Measurements from ENCODE around the gene DAND5. TPM values are rescaled to one million over a fixed set of nuclear protein-coding genes. Genes with fewer than 3 reads are reported as not detected.

Gene DAND5
- total RNA-seq, 2 experiments from 2014 or later = not detected

GRCh38 chr19:13001502-13002165, 32.3 kb downstream of the DAND5 start:
- Mint-ChIP-seq H3K4me1 (ENCODE audit: low read depth) (peaks cover 1% of the 10 kb centered on the region), H3K9me3 (no peaks in the 10 kb centered on the region), H3K27me3 (ENCODE audit: low read depth) (no peaks in the 10 kb centered on the region), H3K27ac (no peak overlapping the region), H3K4me3 (no peak overlapping the region), H3K36me3 (ENCODE audit: low read depth) (peaks cover 3% of the 10 kb centered on the region)
- intact Hi-C loops (cut with micrococcal nuclease) = no loop called here
- CTCF ChIA-PET = interaction anchor here (1.2 kb wide), 1 partner anchor 28 kb away, joined by 3 read pairs; no protein-coding TSS in a partner anchor
- no peak for DNase-seq

- peaks cover 3% of the 10 kb centered on the region for H3K36me3 Mint-ChIP-seq (ENCODE audit: low read depth)
- no peaks in the 10 kb centered on the region for H3K4me1 Mint-ChIP-seq (ENCODE audit: low read depth)
- CTCF ChIA-PET = no interaction called here
- intact Hi-C loops (cut with micrococcal nuclease) = no loop called here
- H3K9me3 Mint-ChIP-seq = no peaks in the 10 kb centered on the region
- no peak overlapping the region for H3K27ac Mint-ChIP-seq
- DNase-seq = no peak
- no peak overlapping the region for H3K4me3 Mint-ChIP-seq
- H3K27me3 Mint-ChIP-seq (ENCODE audit: low read depth) = no peaks in the 10 kb centered on the region
Observed at GRCh38 chr19:13002166-13002898, 33.0 kb downstream of the DAND5 start.

- Mint-ChIP-seq H3K9me3 (no peaks in the 10 kb centered on the region), H3K27me3 (ENCODE audit: low read depth) (no peaks in the 10 kb centered on the region), H3K4me3 (no peak overlapping the region), H3K36me3 (ENCODE audit: low read depth) (peaks cover 3% of the 10 kb centered on the region), H3K4me1 (ENCODE audit: low read depth) (no peaks in the 10 kb centered on the region), H3K27ac (no peak overlapping the region)
- CTCF ChIA-PET = no interaction called here
- DNase-seq = no peak
- intact Hi-C loops (cut with micrococcal nuclease) = no loop called here
Observed at GRCh38 chr19:13003081-13003480, 33.7 kb downstream of the DAND5 start.

- intact Hi-C loops (cut with micrococcal nuclease) = no loop called here
- H3K27me3 Mint-ChIP-seq (ENCODE audit: low read depth) = peaks cover 2% of the 10 kb centered on the region
- CTCF ChIA-PET = interaction anchor here (1.8 to 2.5 kb wide), 2 partner anchors 29 to 39 kb away, joined by 6 read pairs; no protein-coding TSS in a partner anchor
- DNase-seq = no peak
- H3K36me3 Mint-ChIP-seq (ENCODE audit: low read depth) = no peaks in the 10 kb centered on the region
- no peak overlapping the region for H3K4me3 Mint-ChIP-seq
- H3K9me3 Mint-ChIP-seq = no peaks in the 10 kb centered on the region
- H3K27ac Mint-ChIP-seq = no peak overlapping the region
- no peaks in the 10 kb centered on the region for H3K4me1 Mint-ChIP-seq (ENCODE audit: low read depth)
Observed at GRCh38 chr19:13004273-13004672, 34.9 kb downstream of the DAND5 start.

- CTCF ChIA-PET = interaction anchor here (1.1 to 2.7 kb wide), 6 partner anchors 28 to 89 kb away, joined by 3 to 16 read pairs (median 6); no protein-coding TSS in a partner anchor
- H3K4me3 Mint-ChIP-seq = no peak overlapping the region
- H3K4me1 Mint-ChIP-seq (ENCODE audit: low read depth) = no peaks in the 10 kb centered on the region
- H3K27ac Mint-ChIP-seq = no peak overlapping the region
- intact Hi-C loops (cut with micrococcal nuclease) = no loop called here
- no peaks in the 10 kb centered on the region for H3K9me3 Mint-ChIP-seq
- no peaks in the 10 kb centered on the region for H3K36me3 Mint-ChIP-seq (ENCODE audit: low read depth)
- H3K27me3 Mint-ChIP-seq (ENCODE audit: low read depth) = peaks cover 6% of the 10 kb centered on the region
- DNase-seq = no peak
Observed at GRCh38 chr19:13005253-13005652, 35.9 kb downstream of the DAND5 start.

- Mint-ChIP-seq H3K4me3 (no peak overlapping the region), H3K9me3 (no peaks in the 10 kb centered on the region), H3K27me3 (ENCODE audit: low read depth) (peaks cover 11% of the 10 kb centered on the region), H3K27ac (no peak overlapping the region), H3K36me3 (ENCODE audit: low read depth) (no peaks in the 10 kb centered on the region), H3K4me1 (ENCODE audit: low read depth) (peaks cover 1% of the 10 kb centered on the region)
- CTCF ChIA-PET = interaction anchor here (1.1 to 2.7 kb wide), 5 partner anchors 27 to 88 kb away, joined by 3 to 16 read pairs (median 6); no protein-coding TSS in a partner anchor
- DNase-seq = no peak
- intact Hi-C loops (cut with micrococcal nuclease) = no loop called here
Observed at GRCh38 chr19:13005861-13006370, 36.5 kb downstream of the DAND5 start.

- peaks cover 16% of the 10 kb centered on the region for H3K27me3 Mint-ChIP-seq (ENCODE audit: low read depth)
- no peak for DNase-seq
- no peaks in the 10 kb centered on the region for H3K36me3 Mint-ChIP-seq (ENCODE audit: low read depth)
- no peak overlapping the region for H3K27ac Mint-ChIP-seq
- H3K9me3 Mint-ChIP-seq = no peaks in the 10 kb centered on the region
- H3K4me1 Mint-ChIP-seq (ENCODE audit: low read depth) = peaks cover 5% of the 10 kb centered on the region
- intact Hi-C loops (cut with micrococcal nuclease) = no loop called here
- H3K4me3 Mint-ChIP-seq = no peak overlapping the region
- CTCF ChIA-PET = interaction anchor here (1.2 to 2.7 kb wide), 4 partner anchors 27 to 55 kb away, joined by 4 to 16 read pairs (median 8); no protein-coding TSS in a partner anchor
Observed at GRCh38 chr19:13006431-13007281, 37.3 kb downstream of the DAND5 start.

GRCh38 chr19:13007292-13008045, 38.1 kb downstream of the DAND5 start:
- intact Hi-C loops (cut with micrococcal nuclease) = no loop called here
- Mint-ChIP-seq H3K4me3 (no peak overlapping the region), H3K27ac (no peak overlapping the region), H3K9me3 (no peaks in the 10 kb centered on the region), H3K36me3 (ENCODE audit: low read depth) (no peaks in the 10 kb centered on the region), H3K27me3 (ENCODE audit: low read depth) (peaks cover 22% of the 10 kb centered on the region), H3K4me1 (ENCODE audit: low read depth) (peaks cover 9% of the 10 kb centered on the region)
- no peak for DNase-seq
- CTCF ChIA-PET = interaction anchor here (2.7 kb wide), 1 partner anchor 30 kb away, joined by 16 read pairs; no protein-coding TSS in a partner anchor

- Mint-ChIP-seq H3K36me3 (ENCODE audit: low read depth) (no peaks in the 10 kb centered on the region), H3K4me3 (no peak overlapping the region), H3K27me3 (ENCODE audit: low read depth) (peaks cover 29% of the 10 kb centered on the region), H3K4me1 (ENCODE audit: low read depth) (peaks cover 15% of the 10 kb centered on the region), H3K9me3 (no peaks in the 10 kb centered on the region), H3K27ac (no peak overlapping the region)
- CTCF ChIA-PET = interaction anchor here (0.6 kb wide), 1 partner anchor 43 kb away, joined by 3 read pairs; no protein-coding TSS in a partner anchor
- intact Hi-C loops (cut with micrococcal nuclease) = no loop called here
- DNase-seq = no peak
Observed at GRCh38 chr19:13008926-13009787, 39.8 kb downstream of the DAND5 start.

GRCh38 chr19:13010038-13010991, 40.9 kb downstream of the DAND5 start:
- no peak overlapping the region for H3K27ac Mint-ChIP-seq
- H3K9me3 Mint-ChIP-seq = no peaks in the 10 kb centered on the region
- peaks cover 22% of the 10 kb centered on the region for H3K4me1 Mint-ChIP-seq (ENCODE audit: low read depth)
- H3K36me3 Mint-ChIP-seq (ENCODE audit: low read depth) = no peaks in the 10 kb centered on the region
- intact Hi-C loops (cut with micrococcal nuclease) = loop anchor here (5.0 kb wide), 1 partner anchor 142 kb away; the partner anchor contains the start of genes IER2 and STX10
- no peak overlapping the region for H3K4me3 Mint-ChIP-seq
- DNase-seq = no peak
- CTCF ChIA-PET = interaction anchor here (1.2 to 1.9 kb wide), 2 partner anchors 20 to 24 kb away, joined by 3 to 5 read pairs; no protein-coding TSS in a partner anchor
- H3K27me3 Mint-ChIP-seq (ENCODE audit: low read depth) = peaks cover 38% of the 10 kb centered on the region
